HG03457 (cell line): Measurements from ENCODE around the gene CRTAC1.

Source experiments
- ATAC-seq: cut with Tn5 transposase; IDR thresholded peaks from one replicate; pipeline ENCODE4 v1.9.1; 2021; ENCODE audit warnings: moderate number of reproducible peaks; ENCODE audit not compliant: unreplicated experiment

The CRTAC1 gene, protein sequence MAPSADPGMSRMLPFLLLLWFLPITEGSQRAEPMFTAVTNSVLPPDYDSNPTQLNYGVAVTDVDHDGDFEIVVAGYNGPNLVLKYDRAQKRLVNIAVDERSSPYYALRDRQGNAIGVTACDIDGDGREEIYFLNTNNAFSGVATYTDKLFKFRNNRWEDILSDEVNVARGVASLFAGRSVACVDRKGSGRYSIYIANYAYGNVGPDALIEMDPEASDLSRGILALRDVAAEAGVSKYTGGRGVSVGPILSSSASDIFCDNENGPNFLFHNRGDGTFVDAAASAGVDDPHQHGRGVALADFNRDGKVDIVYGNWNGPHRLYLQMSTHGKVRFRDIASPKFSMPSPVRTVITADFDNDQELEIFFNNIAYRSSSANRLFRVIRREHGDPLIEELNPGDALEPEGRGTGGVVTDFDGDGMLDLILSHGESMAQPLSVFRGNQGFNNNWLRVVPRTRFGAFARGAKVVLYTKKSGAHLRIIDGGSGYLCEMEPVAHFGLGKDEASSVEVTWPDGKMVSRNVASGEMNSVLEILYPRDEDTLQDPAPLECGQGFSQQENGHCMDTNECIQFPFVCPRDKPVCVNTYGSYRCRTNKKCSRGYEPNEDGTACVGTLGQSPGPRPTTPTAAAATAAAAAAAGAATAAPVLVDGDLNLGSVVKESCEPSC

DNA sequence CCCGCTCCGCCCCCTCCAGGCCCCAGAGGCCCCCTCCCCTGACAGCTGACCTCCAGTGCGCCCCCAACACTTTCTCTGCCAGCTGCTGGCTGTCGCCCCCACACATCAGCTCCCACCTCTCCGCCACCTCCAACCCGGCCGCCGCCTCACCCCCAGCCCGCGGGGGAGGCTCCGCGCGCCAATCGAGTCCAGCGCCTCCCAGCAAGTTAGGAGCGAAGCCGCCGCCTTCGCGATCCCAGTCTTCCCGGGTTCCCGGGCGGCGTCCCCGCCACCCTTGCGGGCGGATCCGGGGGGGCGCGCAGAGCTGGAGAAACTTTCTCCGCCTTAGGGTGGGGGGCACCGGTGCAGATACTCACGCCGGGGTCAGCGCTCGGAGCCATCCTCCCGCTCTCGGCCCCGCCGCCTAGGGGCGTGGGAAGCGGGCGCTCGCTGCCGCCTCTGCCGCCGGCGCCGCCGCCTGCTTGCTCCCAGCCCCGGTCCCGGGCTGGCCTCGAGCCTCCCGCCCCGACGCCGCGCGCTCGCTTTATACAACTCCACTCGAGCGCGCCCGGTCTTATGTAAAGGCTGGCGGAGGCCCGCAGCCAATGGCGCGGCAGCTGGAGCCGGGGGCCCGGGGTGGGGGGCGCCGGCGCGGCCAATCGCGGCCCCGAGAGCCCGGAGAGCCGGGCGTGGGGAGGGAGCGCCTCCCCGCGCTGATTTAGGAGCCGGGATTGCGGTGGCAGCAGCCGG lies at the start of gene CRTAC1:
Gene CRTAC1 (minus strand): TSS at position 529 of the 729 bp plus-strand sequence. CDS start 149 bp downstream, at position 380.
- no peak for ATAC-seq

DNA sequence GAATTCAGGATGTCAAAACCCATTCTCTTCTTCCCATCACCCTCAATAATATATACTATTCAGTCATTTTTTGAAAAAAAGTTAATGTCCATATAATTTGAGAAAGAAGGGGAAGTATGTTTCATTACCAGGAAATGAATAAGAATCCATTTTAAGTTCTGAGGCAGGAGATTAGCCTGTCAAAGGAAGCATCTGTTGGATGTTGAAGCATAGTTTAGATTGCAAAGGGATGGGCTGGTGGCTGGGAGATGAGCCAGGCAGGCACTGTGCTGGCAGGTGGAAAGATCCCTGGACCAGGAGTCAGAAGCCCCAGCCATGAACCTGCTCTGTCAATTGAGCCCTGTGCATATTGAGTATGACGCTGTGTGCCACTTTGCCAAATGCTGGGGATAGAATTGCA lies 48.4 kb upstream of the CRTAC1 start:
- no peak for ATAC-seq

DNA sequence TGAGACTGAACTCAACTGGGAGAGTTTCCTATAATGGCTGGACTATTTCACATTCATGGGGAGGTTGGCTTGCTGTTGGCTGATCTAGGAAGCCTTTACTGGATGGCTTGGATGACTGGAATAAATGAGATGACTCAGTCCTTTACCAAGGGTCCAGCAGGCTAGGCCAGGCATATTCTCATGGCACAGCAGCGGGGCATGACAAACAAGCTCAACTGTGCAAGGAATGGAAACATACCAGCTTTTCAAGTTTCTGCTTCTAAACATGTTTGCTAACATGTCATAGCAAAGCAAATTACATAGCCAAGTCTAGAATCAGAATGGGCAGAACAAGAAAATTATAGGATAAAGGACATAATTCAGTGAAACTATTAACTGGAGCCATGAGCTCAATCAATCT lies 46.8 kb upstream of the CRTAC1 start:
- ATAC-seq, result no peak

DNA sequence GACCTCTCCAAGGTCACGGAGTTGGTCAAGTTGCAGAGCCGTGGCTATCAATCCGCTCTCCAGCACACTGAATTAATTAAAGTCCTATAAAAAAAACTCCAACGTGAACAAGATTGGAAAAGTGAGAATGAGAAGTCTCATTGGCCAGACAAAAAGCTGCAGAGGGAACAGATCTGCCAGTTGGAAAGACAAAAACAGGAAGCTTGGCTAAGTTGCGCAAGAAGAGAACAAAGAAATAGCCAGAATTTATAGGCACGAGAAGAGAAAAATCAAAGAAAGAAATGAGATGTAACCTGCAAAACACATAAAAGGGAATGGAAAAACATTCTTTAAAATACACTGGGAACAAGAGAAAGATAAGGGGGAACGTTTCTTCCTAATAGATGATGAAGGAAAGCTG lies 45.7 kb upstream of the CRTAC1 start:
- ATAC-seq, result no peak

DNA sequence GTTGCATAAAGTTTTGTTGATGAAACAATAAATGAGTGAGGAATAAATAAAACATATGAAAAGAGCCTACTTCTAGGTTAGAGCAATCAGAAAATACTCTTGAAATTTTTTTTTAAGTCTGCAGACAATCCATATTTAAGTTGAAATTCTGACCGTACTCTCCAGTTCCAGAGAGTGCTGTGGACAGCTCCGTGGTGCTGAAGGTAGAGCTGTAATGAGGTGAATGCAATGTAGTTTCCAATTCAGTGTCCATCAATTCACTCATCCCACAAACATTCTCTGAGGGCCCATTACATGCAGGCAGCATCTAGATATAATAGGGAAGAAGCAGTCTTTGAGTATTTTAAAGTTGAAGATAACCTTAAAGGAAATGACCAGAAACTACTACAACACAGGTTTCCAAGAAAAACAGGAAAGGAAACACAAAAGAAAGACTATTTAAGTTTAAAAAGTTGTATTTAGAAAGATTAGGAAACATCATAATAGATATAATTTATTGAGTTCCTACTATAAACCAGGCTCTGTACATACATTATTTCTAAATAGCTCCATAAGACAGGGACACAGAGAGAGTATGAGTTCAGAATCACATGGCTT lies 44.0 kb upstream of the CRTAC1 start:
- ATAC-seq, result no peak

DNA sequence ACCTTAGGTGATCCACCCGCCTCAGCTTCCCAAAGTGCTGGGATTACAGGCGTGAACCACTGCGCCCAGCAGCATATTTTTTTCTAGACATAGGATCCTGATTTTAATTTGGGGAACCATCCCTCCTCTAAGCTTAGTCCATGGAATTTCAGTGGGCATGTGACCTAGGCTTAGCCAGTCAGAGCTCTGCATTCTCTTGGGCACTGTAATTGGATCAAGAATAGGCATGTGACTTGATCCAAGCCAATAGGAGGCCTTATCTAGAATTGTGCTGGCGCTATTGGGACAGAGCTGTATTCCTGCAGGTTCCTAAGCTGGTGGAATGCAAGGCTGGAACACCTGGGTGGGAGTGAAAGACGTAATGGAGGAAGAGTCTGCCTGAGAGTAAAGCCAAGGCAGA lies 36.7 kb upstream of the CRTAC1 start:
- no peak for ATAC-seq

DNA sequence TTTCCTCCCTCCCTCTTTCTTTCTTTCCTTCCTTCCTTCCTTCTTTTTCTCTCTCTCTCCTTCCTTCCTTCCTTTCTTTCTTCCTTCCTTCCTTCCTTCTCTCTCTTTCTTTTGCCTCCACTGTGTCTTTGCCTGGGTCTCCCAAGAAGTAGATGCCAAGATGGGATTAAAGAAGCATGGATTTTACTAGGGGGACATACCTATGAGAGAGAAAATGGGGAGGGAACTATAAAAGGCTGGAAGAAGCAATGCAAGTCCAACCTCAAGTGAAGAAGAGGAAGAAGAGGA lies 33.3 kb upstream of the CRTAC1 start:
- ATAC-seq, result no peak

DNA sequence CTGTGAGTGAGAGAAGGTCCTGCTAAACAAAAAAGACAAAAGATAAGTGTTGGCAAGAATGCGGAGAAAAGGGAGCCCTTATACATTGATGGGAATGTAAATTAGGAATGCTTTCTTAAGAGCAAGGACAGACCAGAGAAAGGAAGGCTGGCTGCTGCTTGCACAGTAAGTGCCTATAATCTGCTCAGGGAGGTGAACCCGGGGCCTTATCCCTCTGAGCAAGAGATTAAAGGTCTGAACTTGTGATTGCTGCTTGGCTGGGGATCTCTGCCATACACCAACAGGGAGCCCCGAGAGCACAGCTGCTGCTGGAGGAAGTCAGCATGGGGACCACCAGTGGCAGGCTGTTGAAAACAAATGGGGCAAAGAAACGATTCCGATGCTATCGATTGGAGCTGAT lies 32.0 kb upstream of the CRTAC1 start:
- ATAC-seq, result no peak

DNA sequence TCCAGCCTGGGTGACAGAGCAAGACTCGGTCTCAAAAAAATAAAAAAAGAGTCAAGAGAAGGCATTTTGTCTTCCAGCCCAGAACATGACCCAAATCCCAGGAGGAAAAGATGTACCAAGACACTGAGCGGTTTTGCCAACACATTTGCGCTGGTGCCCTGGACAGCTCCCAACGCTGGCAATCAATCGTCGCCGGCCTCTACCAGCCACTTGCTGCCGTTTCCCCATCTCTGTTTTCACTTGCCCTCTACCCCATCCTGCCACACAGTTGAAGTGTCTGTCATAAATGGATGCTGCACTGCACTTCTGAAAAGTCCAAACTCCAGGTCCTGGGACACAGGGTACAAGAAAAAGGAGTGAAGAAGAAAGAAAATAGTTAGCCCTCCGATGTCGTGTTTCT lies 29.7 kb upstream of the CRTAC1 start:
- no peak for ATAC-seq

DNA sequence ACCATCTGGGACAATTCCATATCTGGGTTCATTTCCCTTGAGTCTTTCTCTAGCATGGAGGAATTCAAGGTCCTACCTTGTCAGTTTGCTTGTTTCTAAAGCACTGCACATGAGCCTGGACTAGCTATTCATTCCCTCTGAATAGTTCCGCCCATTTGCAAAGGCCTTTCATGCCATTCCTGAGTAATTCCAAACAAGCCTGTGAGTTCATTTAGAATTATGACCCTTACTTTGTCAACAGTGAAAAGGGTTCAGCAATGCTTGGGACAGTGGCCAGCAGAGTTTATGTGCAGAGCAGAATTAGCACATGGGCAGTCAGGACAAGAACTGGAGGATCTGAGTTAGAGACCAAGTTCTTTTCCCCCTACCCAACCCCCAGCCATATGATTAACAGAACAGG lies 27.9 kb upstream of the CRTAC1 start:
- ATAC-seq, result no peak

DNA sequence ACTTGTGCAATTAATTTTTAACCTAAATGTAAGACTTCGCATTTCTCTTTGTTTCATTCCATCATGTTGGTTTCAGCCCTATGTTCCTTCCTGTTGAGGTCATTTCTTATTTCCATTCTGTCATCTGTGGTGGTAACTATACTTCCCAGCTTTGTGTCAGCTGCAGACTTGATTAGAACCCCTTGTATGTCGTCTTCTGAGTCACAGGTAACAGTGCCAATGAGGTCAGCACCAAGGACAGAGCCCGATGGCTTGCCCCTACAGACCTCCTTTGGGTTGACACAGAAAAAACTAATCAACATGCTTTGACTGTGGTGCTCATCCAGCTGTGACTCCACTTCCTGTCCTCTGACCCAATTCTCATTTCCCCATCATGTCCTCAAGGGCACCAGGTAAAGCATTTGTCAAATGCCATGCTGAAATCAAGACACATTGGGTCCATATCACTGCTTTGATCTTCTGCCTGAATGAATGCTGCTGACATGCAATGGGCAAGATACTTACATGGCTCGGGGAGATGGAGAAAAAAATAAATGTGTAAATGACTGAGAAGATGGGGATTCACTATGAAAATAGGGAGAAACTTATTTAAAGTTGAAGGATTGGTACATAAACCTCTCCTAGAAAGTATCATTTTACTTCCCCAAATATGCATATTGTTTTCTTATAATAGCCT lies 25.6 kb upstream of the CRTAC1 start:
- ATAC-seq, result no peak

DNA sequence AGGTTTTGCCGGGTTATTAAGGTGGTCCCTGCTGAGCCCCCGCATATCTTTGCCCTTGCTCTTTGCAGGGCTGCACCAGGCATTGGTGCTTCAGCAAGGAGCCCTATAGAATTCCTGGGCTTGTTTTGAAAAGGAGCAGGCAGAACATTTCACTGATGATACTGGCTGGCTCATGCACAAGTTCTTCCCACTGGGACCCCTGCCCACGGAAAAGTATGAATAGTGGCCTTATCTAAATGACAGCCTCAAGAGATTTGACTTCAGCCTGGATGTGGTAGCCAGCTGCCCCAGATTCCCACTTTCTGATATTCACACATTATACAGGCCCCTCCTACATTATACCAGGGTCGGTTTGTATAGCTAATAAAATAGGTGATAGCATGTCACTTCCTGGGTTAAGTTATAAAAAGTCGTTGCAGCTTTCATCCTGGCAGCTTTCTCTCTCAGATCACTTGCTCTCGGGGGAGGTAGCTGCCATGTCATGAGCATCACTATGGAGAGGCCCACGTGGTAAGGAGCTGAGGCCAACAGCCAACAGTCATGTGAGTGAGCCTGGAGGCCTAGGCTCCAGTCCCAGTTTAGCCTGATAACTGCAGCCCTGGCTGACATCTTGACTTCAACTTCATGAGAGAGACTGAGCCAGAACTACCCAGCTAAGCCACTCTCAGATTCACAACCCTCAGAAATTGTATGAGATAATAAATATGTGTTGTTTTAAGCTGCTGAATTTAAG lies 16.8 kb upstream of the CRTAC1 start:
- no peak for ATAC-seq

DNA sequence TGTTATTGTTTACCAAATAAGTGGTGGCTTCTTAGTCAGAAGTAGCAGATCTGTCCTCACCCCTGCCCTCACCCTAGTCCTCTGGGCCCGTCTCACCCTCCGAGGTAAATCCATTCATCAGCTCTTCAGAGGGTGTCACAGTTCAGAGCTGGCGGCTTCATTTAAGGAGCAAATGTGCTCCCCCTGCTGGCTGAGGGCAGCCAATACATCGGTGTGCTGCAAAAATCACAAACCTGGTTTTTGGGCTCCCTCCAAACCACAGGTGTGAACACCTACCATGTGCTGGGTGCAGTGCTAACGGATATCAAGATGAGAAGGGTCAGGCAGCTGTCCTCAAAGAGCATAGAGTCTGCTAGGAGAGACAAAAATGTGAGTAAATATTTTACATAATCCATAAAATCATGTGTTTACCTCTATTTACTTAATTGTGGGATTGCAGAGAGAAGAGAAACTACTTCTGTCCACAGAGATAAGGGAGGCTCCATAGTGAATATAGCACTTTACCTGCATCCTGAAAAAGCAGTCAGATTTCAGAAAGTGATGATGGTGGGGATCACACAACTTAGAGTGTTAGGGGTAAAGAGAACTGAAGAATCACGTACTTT lies 15.5 kb upstream of the CRTAC1 start:
- ATAC-seq, result no peak

DNA sequence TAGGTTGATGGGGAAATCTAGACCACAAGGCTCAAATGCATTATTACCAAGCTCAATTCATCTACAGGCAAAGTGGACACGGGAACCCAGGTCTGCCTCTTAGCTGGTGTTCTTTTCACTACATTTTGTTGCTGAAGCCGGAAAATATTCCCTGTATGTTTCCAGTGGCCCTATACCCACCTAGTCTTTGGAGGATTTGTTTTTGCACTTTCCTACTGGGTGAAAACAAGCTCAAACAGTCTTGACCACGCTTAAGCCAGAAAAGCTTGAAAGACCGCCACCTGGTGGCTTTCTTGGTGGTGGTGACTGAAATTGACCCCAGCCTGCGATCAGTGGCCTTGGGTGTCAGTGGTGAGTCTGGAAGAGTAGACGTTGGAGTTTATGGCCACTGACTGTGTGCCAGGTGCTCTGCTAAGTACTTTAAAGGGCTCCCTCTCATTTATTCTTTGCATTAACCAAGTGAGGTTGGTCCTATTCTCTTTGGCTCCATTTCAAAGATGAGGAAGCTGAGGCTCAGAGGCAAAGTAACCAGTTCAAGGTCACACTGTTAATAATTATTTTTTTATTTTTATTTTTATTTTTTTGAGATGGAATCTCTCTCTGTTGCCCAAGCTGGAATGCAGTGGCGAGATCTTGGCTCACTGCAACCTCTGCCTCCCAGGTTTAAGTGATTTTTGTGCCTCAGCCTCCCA lies 11.1 kb upstream of the CRTAC1 start:
- no peak for ATAC-seq

DNA sequence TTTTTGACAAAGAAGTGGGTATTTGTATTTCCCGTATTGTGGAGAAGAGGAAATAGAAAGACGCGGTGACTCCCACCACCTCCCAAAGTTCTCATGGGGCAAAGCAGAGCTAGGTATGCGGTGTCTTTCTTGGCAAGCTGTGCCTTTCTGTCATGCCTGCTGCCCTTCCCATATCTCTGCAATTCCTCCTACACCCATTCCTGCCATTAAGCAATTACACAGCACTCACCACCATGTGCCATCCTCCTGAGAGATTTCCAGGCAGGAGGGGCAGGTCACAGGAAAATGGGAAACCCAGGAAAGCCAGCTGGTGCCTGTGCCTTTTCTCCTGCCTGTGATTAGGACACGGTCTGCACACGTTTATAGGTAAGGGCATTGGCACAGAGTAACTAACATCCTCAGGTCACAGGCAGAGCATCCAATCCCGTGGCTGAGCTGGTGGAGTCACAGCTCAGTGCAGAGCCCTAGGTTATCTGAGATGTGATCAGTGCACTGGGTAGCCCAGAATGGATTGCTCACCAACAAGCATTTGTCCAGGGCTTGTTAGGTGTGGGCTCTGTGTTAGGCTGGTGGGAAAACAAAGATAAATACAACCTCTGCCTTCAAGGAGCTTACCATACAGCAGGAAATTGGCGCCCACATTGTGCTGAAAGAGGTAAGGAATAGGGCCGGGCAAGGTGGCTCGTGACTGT lies 9.4 kb upstream of the CRTAC1 start:
- ATAC-seq, result no peak

DNA sequence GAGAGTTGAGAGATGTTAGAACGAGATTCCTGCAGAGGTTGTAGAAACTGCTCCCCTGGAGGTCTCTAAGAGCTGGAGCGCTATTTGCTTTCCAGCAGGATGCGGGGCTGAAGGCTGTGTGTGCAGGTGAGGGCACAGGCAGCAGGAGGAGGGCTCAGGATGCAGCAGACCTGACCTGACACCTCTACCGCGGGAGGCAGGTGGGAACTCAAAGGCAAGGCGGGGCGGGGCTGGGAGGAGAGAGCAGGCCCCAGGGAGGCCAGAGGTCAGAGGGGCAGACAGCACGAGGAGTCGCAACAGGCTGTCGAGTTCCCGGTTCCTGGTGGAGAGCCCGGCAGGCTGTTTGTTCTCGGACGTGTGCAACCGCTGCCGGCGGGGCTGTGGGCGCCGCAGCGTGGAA lies 7.9 kb upstream of the CRTAC1 start:
- ATAC-seq, result no peak

DNA sequence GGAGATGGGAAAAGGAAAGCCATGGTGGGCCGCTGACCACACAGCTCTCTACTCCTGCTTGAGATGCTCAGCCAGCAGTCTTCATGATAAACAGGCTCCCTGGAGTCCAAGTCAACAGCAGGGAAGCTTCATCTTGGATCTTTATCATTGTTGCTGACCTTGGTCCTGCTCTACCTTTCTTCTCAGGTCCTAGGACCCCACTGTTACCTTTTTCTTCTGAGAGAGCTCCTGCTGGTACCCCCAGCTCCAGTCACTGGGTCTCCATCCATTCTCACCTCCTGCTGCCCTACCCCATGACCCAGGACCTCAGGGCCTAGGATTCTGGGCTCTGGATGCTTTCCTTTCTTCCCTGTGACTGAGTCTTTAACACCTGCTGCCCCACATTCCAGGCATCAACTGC lies 5.2 kb upstream of the CRTAC1 start:
- no peak for ATAC-seq

DNA sequence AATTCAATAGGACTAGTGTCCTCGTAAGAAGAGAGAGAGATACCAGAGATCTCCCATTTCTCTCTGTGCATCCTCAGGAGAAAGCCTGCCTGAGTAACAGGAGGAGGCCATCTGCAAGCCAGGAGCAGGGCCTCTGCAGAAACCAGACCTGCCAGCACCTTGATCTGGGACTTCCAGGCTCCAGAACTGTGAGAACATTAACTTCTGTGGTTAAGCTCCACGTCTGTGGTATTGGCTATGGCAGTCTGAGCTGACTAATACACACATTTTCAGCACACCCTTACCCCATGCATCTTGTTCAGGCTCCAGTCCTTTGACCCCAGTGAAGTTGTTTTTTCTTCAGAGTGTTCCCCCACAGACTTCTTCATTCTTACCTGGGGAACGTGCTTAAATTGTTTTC lies 3.1 kb upstream of the CRTAC1 start:
- no peak for ATAC-seq

DNA sequence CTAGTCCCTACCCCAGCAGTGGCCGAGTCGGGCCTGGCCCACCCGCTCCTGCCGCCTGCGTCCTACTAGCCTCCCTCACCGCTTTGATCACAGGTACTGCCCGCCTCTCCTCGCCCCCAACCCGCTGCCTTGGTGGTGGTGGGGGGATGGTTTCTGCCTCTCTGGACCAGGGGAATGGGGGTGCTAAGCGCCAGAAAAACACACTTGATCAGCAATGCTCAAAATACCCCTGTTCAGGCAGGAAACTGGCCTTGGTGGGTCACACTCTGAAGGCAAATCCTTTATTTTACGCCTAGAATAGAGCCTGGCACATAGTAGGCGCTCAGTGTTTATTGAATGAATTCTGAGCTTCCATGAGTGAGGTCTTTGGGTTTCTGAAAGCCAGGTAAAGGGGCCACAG lies 1.0 kb upstream of the CRTAC1 start:
- ATAC-seq, result no peak
